Hematopoietic multipotent progenitor cell (in vitro differentiated cells): ENCODE results near the gene LETM1. TPM values are rescaled to one million over a fixed set of nuclear protein-coding genes. Genes with fewer than 3 reads are reported as not detected.
A peak's percentile ranks its signal among the peaks of the same experiment; 100 is the strongest.

Experiments used
- DNase-seq, 3 donors: peaks; one replicate each; pipeline ENCODE4 v3.0.0-alpha.2; 2011 to 2015; ENCODE audit warnings: low read depth in 2 of 3, low spot score in 2 of 3
- total RNA-seq: library from RNA; depleted of rRNA; stranded (reverse); fragments of >200 nt; gene quantifications from one replicate; pipeline ENCODE4 v1.2.3, GENCODE V29; 2012

LETM1 gene
- total RNA-seq, 1 donor: 75.9 TPM

- DNase-seq: no peak
These were observed 58.6 kb downstream of the LETM1 start for GRCh38 chr4:1797298-1797860.

- DNase-seq: no peak
These were observed 59.3 kb downstream of the LETM1 start for GRCh38 chr4:1796486-1797204.

GRCh38 chr4:1795299-1796195, 60.4 kb downstream of the LETM1 start:
- DNase-seq: no peak

- no peak for DNase-seq
These were observed 61.1 kb downstream of the LETM1 start for GRCh38 chr4:1794809-1795298.

GRCh38 chr4:1793940-1794808, 61.8 kb downstream of the LETM1 start:
- no peak for DNase-seq

GRCh38 chr4:1793496-1793840, 62.5 kb downstream of the LETM1 start:
- peak in 2 of 3 donors; percentile 32 to 44 for DNase-seq

- peak in 2 of 3 donors; percentile 56 to 60 for DNase-seq
These were observed 63.0 kb downstream of the LETM1 start, which contains the start of gene FGFR3 for GRCh38 chr4:1792832-1793495. Gene FGFR3, plus strand, starts transcription at chr4:1793293. Its CDS starts 642 bp downstream, at chr4:1793935.

GRCh38 chr4:1792158-1792831, 63.7 kb downstream of the LETM1 start:
- DNase-seq: no peak

GRCh38 chr4:1790005-1790404, 66.0 kb downstream of the LETM1 start:
- DNase-seq: no peak

GRCh38 chr4:1789552-1789951, 66.4 kb downstream of the LETM1 start:
- no peak for DNase-seq

- DNase-seq: no peak
These were observed 67.5 kb downstream of the LETM1 start for GRCh38 chr4:1788254-1788973.

GRCh38 chr4:1787411-1788077, 68.4 kb downstream of the LETM1 start:
- DNase-seq: no peak

GRCh38 chr4:1786544-1787362, 69.2 kb downstream of the LETM1 start:
- no peak for DNase-seq

GRCh38 chr4:1785592-1785991, 70.4 kb downstream of the LETM1 start:
- no peak for DNase-seq

GRCh38 chr4:1784789-1785591, 71.0 kb downstream of the LETM1 start:
- no peak for DNase-seq

GRCh38 chr4:1784395-1784788, 71.6 kb downstream of the LETM1 start:
- DNase-seq: no peak
